ENCODE results near the gene DOCK9.

Gene DOCK9

GRCh38 chr13:98810746-98811145, 167.1 kb downstream of the DOCK9 start:
- no peak for DNase-seq (ENCODE audit: low read depth)
- H3K4me3 ChIP-seq (ENCODE audit: low read depth, low read length), result no peak overlapping the region
- TF ChIP-seq, protein P1, sequence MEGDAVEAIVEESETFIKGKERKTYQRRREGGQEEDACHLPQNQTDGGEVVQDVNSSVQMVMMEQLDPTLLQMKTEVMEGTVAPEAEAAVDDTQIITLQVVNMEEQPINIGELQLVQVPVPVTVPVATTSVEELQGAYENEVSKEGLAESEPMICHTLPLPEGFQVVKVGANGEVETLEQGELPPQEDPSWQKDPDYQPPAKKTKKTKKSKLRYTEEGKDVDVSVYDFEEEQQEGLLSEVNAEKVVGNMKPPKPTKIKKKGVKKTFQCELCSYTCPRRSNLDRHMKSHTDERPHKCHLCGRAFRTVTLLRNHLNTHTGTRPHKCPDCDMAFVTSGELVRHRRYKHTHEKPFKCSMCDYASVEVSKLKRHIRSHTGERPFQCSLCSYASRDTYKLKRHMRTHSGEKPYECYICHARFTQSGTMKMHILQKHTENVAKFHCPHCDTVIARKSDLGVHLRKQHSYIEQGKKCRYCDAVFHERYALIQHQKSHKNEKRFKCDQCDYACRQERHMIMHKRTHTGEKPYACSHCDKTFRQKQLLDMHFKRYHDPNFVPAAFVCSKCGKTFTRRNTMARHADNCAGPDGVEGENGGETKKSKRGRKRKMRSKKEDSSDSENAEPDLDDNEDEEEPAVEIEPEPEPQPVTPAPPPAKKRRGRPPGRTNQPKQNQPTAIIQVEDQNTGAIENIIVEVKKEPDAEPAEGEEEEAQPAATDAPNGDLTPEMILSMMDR (IDR thresholded peaks at IDR 0.05; ENCODE audit: low read depth, low read length, missing control alignments), result no peak

DNA sequence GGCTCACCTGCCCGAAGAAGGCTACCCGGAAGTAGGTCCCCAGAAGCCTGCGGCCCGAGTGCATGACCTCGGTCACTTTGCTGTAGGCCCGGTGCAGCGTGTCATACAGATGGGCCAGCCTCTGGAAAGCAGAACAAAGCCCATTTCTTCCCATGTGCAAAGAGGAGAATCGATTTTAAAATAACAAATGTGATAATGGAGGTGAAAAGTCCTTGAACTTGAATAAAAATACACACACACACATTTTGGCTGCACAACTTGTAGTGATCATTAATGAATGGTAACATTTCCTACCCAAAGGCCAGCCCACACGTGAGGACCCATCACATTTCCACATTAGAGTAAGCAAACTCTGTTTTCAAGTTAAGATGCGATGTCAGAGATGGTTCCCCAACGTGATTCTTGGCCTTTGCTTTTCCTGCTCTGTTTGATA, 168.5 kb downstream of the DOCK9 start:
- TF ChIP-seq, protein P1 (IDR thresholded peaks at IDR 0.05; ENCODE audit: low read depth, low read length, missing control alignments), result no peak
- no peak for DNase-seq (ENCODE audit: low read depth)
- no peak overlapping the region for H3K4me3 ChIP-seq (ENCODE audit: low read depth, low read length)

DNA sequence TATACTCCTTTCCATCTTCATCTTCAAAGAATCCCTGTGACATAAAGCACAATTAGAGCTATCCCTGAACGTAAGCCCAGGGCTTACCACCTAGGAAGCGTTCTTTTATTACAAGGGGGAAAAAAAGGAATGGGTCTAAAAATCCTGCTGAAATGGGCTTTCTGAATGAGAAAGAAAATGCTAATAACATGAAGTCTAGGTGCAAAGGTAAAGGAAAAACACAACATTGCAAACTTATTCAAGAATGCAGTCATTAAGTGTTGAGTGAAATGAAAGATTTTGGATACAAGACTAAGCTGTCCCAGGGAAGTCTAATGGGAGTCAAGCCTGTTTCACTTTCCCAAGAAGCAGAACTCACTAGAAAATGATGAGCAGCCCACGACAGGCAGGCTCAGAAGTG, 170.1 kb downstream of the DOCK9 start:
- no peak overlapping the region for H3K4me3 ChIP-seq (ENCODE audit: low read depth, low read length)
- TF ChIP-seq, protein P1 (IDR thresholded peaks at IDR 0.05; ENCODE audit: low read depth, low read length, missing control alignments), result no peak
- no peak for DNase-seq (ENCODE audit: low read depth)

DNA sequence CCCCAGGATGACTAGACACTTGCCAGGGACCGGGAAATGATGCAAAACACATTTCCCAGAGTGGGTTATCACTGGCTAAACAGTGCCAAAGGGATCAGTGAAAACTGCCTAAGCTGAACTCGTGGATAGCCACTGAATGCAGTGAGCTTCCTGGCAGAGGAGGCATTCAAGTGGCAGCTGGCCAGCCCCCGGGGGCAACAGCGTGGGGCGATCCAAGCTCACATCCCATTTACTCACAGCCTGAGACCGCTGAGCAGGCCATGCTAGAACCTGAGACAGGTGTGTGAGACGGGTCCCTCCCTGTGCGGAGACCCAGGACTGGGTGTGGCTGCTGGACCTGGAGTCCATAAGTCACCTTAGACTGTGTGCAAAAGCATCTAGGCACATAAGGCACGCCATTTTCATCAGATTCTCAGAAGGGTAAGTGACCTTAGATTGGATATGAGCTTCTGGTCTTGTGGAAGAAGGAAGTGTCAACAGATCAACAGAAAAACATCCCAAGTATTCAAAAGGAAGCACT, 173.5 kb downstream of the DOCK9 start:
- H3K4me3 ChIP-seq (ENCODE audit: low read depth, low read length), result no peak overlapping the region
- TF ChIP-seq, protein P1 (IDR thresholded peaks at IDR 0.05; ENCODE audit: low read depth, low read length, missing control alignments), result no peak
- no peak for DNase-seq (ENCODE audit: low read depth)

DNA sequence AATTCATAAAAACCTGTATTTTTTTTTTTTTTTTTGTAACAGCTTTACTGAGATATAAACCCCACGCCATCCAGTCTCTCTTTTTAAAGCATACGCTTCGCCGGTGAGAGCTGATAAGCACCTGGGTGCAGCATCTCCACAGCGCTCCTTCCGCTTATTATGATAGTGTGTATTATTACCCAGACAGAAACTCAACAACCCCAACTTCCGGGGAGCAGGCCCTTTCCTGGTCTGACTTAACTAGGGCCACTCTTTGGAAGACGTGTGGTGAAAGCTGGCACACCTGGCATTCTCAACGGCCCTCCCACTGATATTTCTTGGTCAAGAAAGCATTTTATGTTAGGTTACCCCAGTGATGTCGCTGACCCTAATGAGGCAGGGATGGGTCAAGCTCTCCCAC, 173.9 kb downstream of the DOCK9 start:
- no peak overlapping the region for H3K4me3 ChIP-seq (ENCODE audit: low read depth, low read length)
- no peak for DNase-seq (ENCODE audit: low read depth)
- TF ChIP-seq, protein P1 (IDR thresholded peaks at IDR 0.05; ENCODE audit: low read depth, low read length, missing control alignments), result no peak

DNA sequence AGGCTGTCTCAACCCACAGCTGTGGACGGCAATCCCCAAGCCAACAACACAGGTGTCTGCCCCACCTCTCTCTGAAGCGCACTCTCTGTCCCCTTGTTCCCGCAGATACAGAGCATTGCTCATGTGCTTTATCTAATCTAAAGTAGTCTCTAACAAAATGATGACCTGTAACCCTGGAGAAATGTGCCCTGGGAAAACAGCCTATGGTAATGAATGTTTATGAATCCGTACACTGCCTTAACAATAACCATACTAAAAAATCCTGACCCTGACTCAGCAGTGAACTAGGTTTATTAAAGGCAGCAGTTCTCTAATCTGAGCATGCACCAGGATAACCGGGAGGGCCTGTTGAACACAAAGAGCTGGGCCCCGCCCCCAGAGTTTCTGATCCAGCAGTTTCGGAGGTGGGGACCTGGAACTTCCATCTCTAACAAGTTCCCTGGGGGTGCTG, 174.7 kb downstream of the DOCK9 start:
- no peak for DNase-seq (ENCODE audit: low read depth)
- TF ChIP-seq, protein P1 (IDR thresholded peaks at IDR 0.05; ENCODE audit: low read depth, low read length, missing control alignments), result no peak
- no peak overlapping the region for H3K4me3 ChIP-seq (ENCODE audit: low read depth, low read length)

DNA sequence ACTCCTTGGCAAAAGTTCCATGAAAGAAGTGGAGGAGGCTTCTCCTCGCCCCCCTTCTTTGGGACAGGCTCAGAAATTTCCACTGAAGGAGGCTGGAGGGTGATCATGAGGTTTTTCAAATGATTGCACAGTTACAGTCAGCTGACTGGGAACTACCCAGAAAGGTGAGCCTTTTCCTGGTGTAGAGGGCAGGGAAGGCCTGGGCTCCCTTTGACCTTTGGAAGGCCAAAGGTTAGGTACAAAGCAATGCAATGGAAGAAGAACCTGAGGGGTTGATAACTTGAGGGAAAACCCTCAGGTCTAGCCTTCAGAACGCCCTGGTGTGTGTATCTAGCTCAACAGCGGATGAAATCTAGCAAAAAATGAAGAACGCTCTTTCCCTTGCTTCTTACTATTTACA, 175.3 kb downstream of the DOCK9 start:
- DNase-seq (ENCODE audit: low read depth), result no peak
- TF ChIP-seq, protein P1 (IDR thresholded peaks at IDR 0.05; ENCODE audit: low read depth, low read length, missing control alignments), result no peak
- H3K4me3 ChIP-seq (ENCODE audit: low read depth, low read length), result no peak overlapping the region
